ENCODE measurements around the gene PNMA8A.

DNA sequence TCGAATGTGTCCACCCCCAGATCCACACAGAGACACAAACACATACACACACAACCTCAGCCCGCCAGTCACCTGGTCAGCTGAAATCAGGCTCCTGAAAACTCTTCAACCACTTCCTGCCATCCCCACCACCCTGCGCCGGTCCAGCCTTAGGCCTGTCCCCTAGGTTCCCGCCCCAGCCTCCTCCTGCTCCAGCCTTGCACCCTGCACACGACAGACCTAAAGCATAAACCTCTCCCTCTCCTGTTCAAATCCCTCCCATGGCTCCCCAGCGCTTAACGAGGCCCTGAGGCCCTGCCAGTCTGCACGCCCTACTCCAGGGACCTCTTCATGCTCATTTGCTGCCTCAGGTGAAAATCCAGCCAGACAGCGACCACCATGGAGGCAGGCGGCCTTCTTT lies 17.2 kb upstream of the PNMA8A start:
- TF ChIP-seq NFIC (IDR thresholded peaks at IDR 0.05; ENCODE audit: low read length), result no peak
- no peak for TF ChIP-seq ZNF670 (CRISPR knock-in tag; IDR thresholded peaks at IDR 0.05; ENCODE audit: borderline replicate concordance)

Data from HepG2 (cell line).